MM.1S (cell line): ENCODE results near the gene ESYT1.

Experiments used
- EZH2 ChIP-seq: fragments of 300-600 bp; sonication (generic); optimal IDR thresholded peaks from 2 replicates; pipeline ENCODE3; 2017; ENCODE audit warnings: low read depth, mild to moderate bottlenecking, antibody characterized with exemption, low read length, mixed read lengths
- EZH2phosphoT487 ChIP-seq: fragments of 300-600 bp; sonication (generic); IDR thresholded peaks from 2 replicates; pipeline ENCODE4 v1.6.1; 2018; ENCODE audit warnings: antibody characterized with exemption, low read length

- TF ChIP-seq EZH2 (no peak), EZH2phosphoT487 (no peak)
Observed at GRCh38 chr12:56178347-56178746, 50.3 kb downstream of the ESYT1 start.
